GM19351 (cell line): ENCODE data around the gene GFRA1.

Experiments
- ATAC-seq: cut with Tn5 transposase; IDR thresholded peaks from one replicate; pipeline ENCODE4 v1.9.1; 2021; ENCODE audit warnings: mild to moderate bottlenecking, moderate library complexity; ENCODE audit not compliant: unreplicated experiment

GFRA1 gene

DNA sequence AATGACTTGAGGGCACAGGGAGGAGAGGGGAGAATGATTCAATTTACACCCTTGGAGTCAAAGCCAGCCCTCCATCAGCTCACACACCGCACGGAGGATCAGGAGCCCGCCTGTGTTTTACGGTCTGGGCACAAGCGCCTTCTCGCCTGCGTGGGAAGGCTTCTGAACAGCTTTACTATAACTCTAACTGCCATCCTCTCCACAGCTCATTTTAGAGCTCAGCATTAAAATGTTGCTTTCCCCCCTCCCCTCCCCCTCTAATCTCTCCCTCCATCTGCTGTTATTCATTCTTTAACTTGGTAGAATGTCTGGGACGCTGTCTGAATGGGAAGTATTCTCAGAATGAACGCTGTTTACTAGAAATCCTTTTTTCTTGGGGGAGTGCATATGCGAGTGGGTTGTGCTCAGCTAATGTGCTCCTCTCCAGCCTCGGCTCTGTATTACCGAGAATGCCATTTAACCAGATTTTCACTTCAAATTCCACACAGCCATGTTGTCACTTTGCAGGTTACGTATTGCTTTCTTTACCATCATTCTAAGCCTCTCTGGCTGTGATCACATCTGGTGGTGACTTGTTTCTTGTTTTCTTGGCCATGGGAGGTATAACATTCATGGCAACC is 140.1 kb downstream of the GFRA1 start:
- ATAC-seq: no peak

DNA sequence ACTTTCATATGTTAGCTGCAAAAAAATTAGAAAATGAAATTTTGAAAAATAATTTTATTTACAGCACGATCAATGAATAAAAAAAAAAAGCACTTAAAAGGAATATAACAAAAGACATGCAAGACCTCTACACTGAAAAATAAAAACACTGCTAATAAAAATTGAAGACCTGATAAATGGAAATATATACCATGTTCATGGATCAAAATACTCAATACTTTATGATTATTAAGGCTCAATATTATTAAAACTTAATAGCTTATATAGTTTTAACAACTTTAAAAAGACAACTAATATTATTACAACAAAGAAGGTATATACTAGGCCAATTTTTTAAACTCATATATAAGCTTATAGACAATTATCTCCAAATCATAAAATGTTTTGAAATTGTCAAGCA is 143.0 kb downstream of the GFRA1 start:
- ATAC-seq: no peak

DNA sequence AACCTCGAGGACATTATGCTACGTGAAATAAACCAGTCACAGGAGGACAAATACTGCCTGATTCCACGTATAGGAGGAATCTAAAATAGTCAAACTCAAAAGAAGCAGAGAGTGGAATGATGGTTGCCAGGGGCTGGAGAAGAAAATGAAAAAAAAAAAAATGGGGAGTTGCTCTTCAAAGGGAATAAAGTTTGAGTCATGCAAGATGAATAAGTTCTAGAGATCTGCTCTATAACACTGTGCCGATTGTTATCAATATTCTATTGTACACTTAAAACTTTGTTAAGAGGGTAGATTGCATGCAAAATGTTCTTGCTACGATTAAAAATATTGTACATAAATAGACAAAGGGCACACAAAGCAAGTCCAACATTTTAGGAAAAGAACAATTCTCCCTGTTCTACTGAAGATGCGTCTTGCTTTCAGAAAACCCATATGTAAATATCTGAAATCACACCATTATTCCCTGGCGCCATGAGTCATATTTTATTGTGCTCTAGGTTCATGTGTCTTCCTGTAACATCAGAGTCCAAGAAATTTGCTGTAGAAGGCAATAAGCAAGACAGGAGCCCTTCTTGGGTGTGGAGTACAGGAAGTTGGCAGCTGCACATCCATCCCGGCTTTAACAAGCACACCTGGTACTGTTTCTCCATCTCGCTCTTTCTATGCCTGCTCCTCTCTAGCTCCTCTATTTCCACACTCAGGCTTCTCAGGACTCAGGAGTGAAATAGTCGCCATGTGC is 145.9 kb downstream of the GFRA1 start:
- ATAC-seq: no peak

DNA sequence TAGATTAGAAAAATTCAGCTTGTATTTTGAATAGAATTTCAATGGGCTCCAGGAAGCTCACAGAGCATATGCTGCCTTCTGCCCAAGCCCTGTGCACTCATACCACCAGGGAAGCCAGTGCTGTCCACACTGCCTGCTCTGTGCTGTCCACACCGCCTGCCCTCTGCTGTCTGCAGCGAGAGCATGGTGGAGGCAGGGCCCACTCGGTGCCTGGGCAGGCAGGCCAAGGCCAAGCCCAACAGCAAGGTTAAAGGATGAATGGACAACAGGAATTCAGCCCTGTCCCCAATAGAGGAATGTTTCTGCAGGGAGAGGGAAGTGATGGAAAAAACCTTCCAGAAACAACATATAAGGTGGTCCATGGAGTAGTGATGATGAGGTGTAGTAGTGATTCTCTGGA is 146.8 kb downstream of the GFRA1 start:
- no peak for ATAC-seq

DNA sequence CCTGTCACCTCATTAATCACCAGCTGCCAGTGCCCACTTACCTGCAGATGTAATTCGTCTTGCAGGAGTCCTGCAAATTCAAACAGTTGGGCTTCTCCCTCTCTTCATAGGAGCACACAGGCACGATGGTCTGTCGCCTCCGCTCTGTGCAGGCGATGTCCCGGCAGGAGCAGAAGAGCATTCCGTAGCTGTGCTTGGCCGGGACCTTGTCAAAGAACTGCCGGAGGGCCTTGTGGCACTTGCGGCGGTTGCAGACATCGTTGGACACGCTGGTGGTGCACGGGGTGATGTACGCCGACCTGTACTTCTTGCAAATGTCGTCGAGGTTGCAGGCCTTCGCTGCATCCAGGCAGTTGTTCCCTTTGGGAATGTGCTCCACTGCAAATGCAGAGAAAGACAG is 147.8 kb downstream of the GFRA1 start:
- ATAC-seq: no peak

DNA sequence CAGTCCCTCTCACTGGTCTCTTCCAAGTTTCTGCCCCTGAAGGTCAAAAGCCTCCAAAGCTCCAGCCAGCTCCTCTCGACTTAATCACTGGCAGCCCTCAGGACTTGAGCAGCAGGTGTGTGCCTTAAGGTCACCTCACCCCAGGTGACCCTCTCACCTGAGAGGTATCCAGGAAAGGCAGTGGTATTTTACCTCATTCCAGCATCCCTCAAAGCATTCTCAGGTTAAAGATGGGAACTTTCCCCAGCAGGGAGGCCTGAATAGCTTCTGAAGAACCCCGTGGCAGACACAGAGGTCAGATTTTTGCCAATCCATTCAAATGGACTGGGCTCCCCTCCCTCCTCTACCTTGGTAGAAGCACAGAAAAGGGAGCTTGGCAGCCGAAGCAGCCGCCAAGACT is 148.2 kb downstream of the GFRA1 start:
- ATAC-seq: no peak

DNA sequence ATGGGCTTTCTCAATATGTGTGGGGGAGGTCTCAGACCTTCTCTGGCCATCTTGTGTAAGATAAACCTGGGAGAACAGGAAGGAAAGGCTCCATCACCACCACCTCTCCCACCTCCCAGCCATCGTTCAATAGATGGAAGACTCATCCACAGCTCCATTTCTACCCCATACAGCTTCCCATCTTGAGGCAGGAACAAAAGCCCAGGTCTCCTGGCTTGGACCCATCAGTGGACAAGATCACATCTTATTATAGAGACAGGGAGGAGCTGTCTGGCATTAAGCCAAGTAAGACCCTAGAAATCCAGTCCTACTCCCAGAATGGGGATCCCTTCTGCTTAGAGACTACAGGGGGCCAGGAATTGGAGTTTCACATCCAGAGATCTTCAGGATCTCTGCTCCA is 150.3 kb downstream of the GFRA1 start:
- no peak for ATAC-seq

DNA sequence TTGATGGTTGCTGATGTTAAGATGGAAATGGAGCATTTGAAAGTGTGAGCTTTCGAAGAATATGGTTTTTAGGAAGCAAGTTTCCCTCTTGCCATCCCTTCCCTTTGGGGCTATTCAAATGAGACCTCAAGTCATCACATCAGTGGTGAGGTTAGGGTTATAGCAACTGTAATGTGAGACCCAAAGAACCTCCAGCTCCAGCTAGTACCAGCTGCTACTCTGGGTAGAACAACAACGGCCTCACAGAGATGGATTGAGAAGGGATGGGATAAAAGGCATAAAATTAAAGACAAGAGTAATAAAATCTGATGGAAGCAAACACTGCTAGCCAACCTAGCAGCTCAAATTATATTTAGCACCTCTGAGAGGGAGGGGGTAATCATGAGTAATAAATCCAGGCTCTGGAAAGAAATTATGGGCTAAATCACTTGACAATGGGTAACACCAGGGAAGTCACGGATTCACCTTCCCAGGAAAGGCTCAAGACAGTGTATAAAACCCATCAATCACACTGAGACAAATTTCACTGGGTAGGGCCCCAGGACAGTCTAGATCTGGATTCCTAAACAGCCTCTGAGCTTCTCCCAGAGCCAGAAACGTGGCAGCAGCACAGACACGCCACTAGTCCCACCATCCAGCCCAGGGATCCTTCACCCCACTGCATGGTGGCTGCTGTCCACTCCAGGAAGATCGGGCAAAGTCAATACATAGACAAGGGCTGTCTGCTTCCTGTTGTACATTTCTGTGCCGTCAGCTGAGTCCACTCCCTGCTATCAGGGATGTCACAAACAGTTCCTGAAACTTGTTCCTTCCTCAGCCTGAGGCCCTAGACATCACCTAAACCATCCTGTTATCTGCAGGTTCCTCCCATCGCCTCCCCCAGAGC is 151.1 kb downstream of the GFRA1 start:
- ATAC-seq: no peak

DNA sequence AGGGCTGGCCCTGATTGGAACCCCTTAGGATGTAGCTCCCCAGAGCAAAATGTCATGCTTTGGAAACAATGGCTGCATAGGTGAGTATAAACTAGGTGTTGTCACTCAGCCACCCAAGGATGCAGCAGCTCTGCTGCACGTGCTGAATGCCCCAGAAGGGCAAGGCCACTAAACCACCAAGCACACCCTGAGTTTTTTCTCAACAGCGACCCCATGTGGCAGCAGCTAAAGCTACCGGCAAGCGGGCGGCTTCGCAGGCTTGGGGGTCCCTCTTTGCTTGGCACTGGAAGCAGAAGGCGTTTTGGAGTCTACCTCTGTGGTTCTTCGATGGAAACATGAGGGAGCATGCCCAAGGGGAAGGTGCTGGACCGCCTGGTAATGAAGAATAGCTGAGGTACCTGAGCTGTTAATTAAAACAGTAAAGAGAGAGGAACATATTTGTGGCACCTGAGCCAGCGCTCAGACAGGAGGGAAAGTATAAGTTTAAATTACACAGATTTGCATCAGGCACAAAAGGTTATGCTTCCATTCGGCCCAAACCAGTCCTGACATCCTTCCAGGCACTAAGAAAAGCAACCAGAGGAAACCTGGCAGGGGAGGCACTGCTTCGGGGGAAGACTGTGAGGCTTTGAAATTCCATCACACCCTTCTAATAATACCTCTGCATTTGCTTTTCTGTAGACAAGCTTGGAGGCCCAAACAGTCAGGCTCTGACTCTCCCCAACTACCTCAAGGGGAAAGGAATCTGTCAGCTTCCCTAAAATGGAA is 152.1 kb downstream of the GFRA1 start:
- ATAC-seq: no peak

DNA sequence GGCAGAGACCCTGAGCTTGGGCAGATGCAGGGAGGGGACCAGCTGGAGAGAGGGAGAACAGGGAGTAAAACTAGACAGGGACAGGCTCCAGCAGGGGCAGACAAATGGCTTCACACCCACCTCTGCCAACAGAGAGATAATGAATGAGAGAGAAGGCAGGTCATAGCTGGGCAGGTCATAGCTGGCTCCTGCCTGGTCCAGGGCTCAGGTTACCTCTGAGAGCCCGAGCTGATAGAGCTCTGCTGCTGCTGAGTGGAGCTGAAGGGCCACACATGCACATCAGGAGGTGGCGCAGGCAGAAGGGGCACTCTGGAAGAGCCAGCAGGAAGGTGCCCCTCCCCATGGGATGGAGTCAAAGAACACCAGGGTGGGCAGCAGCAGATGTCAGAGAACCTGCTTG is 154.2 kb downstream of the GFRA1 start:
- no peak for ATAC-seq

DNA sequence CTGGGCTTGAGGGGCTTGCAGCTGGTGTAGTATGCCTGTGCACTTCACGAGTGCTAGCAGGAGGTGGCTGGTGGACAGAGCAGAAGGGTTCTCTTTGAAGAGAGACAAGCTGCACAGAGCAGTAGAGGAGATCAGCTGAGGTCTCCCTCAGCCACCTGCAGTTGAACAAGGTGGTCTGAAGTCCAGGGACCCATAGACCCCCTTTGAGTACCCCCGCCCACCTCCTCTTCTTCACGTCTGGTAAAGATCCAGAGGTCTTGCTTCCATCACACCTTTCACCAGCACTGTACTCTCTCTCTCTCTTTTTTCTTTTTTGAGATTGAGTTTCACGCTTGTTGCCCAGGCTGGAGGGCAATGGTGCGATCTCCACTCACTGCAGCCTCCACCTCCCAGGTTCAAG is 157.2 kb downstream of the GFRA1 start:
- no peak for ATAC-seq

DNA sequence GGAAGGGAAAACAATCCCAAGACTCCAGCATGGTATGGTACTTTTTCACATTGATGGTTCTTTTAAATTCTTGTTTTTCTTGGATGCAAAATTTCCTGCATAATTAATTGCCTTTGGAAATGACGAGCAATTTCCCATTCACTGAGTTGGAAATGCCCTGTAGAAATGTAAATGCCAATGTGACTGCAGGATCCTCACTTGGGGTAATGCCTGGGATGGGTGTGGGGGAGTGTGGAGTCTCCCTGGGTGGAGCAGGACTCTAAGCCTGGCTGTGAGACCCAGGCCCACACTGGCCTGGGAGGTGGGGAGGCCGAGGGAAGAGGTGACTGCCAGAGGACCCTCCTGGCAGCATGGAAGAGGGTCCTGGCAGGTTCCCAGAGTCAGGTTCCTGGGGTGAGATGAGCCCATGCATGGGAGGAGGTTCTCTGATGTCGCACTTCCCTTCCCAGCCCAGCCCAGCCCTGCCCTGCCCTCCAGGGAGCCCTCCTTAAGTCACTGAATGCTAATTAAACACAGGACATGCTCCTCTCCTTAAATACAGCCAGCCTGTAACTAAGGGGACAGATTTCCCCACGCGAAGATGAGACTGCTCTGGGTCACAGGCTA is 157.9 kb downstream of the GFRA1 start:
- no peak for ATAC-seq

DNA sequence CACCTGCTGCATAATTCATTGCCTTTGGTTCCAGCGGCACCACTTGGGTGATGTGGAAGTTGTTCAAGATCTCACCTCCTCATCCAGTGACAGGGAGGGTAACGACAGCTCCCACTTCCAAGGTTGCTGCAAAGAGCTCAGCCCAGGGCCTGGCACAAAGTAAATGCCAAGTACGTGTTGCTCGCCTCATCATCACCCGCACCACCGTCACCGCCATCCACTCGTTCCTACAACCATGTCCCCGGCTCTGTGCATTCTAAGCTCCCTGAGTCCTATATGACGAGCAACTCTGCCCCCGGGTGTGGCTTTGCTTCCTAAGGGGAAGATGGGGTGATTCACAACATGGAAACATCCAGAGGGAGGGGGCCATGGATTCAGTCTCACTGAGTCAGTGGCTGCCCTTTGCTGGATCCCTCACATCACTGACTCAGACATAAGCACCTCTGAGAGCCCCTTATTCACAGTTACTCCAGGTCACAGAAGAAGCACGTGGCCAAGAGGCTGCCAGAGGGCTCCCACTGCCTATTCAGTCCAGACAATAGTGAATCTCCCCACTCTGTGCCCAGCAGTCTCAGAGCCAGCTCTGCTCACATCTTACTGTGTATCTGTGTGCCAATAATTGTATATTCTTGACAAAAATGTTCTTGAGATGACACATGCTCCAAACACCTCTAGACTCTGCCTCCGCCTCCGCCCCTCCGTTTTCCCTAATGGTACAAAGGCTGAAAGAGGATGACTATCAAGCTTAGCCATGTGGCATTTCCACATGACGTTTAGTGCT is 159.1 kb downstream of the GFRA1 start:
- no peak for ATAC-seq

DNA sequence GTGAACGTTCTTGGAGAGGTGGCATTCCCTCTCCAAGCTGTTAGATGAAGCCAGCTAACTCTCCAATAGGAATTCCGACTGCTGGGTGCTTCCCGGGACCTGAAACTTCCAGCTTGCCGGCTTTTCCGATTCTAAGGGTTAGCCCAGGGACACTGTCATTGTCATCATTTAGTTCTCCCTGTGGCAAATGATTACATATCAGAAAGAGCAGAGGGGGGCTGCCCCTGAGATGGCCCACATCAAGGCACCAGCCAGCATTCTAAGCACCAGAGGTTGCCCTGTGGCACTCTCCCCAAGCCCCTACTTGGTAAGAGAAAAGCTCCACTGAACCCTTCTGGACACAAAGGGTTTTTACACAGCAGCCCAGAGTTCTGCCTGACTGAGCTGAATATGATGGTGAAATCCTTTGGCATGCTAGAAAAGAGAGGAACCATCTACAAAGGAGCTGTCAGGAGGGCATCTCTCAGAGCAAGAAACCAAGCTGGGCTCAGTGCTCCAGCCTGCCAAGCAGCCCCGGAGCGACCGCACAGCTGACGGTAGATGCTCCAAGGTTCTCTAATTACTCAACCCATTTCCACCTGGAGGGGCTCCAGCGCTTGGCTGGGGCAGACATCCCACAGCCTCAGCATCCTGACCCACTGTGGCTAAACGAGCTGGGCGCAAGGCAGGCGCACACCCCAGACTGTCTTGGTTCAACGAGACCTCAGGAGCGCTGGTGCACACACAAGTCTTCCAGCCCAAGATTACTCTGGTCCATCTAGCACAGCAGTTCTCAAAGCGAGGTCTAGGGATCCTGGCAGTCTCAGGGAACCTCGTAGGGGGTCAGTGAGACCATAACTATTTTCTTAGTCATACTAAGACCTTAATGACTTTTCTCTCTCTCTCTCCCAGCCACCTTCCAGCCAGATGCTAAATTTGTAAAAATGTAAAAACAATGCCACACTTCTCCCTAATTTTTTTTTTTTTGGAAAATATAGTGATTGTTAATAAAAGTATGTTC is 160.5 kb downstream of the GFRA1 start:
- ATAC-seq: no peak

DNA sequence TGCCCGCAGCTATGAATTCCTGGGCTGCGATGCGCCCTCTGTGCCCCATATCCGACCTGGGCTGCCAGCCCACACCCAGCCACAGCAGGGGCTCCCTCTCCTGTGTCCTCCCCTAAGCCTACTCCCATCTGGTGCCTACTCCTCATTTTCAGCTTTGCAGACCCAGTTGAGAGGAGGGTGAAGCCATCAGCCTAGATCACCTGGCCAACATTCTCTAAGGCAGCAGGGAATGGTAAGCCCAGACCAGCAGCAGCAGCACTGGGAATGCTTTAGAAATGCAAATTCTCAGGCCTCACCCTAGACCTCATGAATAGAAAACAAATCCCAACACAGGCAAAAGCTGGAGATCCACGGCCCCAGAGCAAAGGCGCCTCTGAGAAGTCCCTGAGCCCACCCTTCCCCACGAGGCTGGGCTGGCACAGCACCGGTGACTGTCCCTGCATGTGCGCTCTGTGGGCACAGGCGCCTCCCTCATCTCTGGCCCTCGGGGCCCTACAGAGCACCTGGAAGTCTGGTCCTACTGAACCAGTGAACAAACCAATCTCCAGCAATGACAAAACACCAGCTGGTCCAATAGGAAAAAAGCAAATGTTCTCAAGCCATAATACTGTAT is 161.4 kb downstream of the GFRA1 start:
- no peak for ATAC-seq

DNA sequence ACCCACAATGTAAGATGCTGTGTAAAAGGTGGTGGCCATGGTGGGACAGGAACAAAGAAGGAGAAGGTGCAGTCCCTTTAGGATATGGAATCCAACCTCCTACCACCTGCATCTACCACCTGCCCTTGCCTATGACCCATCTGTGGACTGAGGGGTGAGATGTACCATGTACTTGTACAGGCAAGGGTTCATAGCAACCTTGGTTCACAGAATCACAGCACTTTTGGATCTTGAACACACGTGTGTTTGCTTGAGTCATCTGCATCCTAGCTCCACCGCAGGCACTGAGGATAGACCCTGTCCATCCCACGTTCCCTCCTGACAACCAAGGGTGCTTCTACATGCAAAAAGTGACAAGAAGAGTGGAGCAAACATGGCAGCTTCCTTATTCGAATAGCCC is 162.3 kb downstream of the GFRA1 start:
- no peak for ATAC-seq

DNA sequence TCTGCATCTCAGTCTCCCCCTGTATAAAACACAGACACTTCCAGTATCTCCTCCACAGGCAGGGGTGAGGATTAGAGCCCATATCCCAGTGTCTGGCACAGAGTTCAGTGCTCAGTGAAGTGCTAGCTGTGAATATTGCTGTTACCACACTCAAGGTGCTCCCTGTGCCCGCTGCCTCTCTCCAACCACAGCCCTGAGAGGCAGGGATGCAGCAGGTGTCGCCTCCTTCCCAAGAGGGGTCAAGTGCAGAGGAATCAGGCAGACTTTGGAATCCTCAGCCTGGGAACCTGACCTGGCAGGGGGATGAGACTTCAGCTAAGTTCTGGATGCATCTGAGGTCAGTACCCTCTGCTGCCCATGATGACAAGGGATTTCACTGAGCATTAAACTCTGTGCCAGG is 163.1 kb downstream of the GFRA1 start:
- ATAC-seq: no peak

DNA sequence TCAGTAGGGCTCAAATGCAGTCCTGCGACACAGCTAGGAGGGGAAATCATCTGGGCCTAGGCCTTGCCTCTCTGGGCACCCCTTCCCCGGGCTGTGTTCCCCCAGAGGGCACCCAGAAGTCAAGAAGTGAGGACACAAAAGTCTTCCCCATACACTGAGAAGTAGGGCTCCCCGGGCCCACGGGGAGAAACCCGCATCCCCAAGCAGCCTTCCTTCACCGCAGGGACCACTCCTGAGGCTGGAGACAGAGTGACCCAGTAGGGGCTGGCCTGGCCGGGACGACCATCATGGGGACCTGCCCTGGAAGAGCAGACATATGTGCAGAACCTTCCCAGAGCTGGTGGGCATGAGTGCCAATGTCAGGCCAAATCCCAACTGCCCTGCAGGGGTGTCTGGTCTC is 163.5 kb downstream of the GFRA1 start:
- no peak for ATAC-seq
